ENCODE measurements around the gene HECW1. TPM values are rescaled to one million over a fixed set of nuclear protein-coding genes. Genes with fewer than 3 reads are reported as not detected.

Gene HECW1
- polyA plus RNA-seq, 1 donor (not counting 4 experiments of a cell fraction or from before 2014, with no cell fraction given), result not detected

DNA sequence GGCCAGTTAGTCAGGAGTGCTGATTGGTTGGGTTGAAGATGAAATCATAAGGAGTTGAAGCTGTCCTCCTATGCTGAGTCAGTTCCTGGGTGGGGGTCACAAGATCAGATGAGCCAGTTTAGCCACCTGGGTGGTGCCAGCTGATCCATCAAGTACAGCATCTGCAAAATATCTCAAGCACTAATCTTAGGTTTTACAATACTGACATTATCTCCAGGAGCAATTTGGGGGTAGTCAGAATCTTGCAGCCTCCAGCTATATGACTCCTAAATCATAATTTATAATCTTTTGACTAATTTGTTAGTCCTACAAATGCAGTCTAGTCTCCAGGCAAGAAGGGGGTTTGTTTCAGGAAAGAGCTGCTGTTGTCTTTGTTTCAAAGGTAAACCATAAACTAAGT lies 286.4 kb downstream of the HECW1 start:
- H2AFZ ChIP-seq (ENCODE audit: control insufficient read depth, low read length), result no peak overlapping the region
- dilution Hi-C loops (cut with MboI; ENCODE audit: extremely low pct_ligation_motif_present, low sequenced_read_pairs), result no loop called here
- no peak overlapping the region for H3K9ac ChIP-seq (ENCODE audit: control insufficient read depth, extremely low read depth, insufficient read depth, low read length)
- no peaks in the 10 kb centered on the region for H3K27me3 ChIP-seq (ENCODE audit: control insufficient read depth, extremely low read depth, insufficient read depth, low read length)
- H4K20me1 ChIP-seq (ENCODE audit: control insufficient read depth, extremely low read depth, insufficient read depth, low read length), result no peaks in the 10 kb centered on the region
- H3K4me2 ChIP-seq (ENCODE audit: control insufficient read depth, extremely low read depth, insufficient read depth, low read depth, low read length), result no peak overlapping the region
- H3K9me3 ChIP-seq (ENCODE audit: control insufficient read depth, low read depth, low read length), result no peaks in the 10 kb centered on the region
- H3K79me2 ChIP-seq (ENCODE audit: control insufficient read depth, insufficient read depth, low read length), result no peaks in the 10 kb centered on the region
- no peaks in the 10 kb centered on the region for H3K36me3 ChIP-seq (ENCODE audit: control insufficient read depth in 2 of 2, extremely low read depth in 1 of 2, insufficient read depth in 2 of 2, low read length in 2 of 2)
- TF ChIP-seq, protein P1, sequence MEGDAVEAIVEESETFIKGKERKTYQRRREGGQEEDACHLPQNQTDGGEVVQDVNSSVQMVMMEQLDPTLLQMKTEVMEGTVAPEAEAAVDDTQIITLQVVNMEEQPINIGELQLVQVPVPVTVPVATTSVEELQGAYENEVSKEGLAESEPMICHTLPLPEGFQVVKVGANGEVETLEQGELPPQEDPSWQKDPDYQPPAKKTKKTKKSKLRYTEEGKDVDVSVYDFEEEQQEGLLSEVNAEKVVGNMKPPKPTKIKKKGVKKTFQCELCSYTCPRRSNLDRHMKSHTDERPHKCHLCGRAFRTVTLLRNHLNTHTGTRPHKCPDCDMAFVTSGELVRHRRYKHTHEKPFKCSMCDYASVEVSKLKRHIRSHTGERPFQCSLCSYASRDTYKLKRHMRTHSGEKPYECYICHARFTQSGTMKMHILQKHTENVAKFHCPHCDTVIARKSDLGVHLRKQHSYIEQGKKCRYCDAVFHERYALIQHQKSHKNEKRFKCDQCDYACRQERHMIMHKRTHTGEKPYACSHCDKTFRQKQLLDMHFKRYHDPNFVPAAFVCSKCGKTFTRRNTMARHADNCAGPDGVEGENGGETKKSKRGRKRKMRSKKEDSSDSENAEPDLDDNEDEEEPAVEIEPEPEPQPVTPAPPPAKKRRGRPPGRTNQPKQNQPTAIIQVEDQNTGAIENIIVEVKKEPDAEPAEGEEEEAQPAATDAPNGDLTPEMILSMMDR (optimal IDR thresholded peaks at IDR 0.05 in 1 of 3, IDR thresholded peaks at IDR 0.05 in 1 of 3, conservative IDR thresholded peaks at IDR 0.05 in 1 of 3; ENCODE audit: extremely low read depth in 1 of 3, insufficient read depth in 2 of 3, low read length in 3 of 3), result no peak
- no peak for TF ChIP-seq EZH2 (IDR thresholded peaks at IDR 0.05; ENCODE audit: low read length)
- no peak overlapping the region for H3K27ac ChIP-seq (ENCODE audit: control insufficient read depth, insufficient read depth, low read length)
- DNase-seq (ENCODE audit: low read depth, low spot score) (no peak), FAIRE-seq (no peak)
- H3K4me3 ChIP-seq (ENCODE audit: control insufficient read depth in 2 of 3, extremely low read depth in 1 of 3, insufficient read depth in 2 of 3, low read depth in 1 of 3, low read length in 3 of 3), result no peak overlapping the region
- no peaks in the 10 kb centered on the region for H3K9me1 ChIP-seq (ENCODE audit: control insufficient read depth, extremely low read depth, insufficient read depth, low read length)
- H3K4me1 ChIP-seq (ENCODE audit: control insufficient read depth, extremely low read depth, insufficient read depth, low read length), result peaks cover 19% of the 10 kb centered on the region

DNA sequence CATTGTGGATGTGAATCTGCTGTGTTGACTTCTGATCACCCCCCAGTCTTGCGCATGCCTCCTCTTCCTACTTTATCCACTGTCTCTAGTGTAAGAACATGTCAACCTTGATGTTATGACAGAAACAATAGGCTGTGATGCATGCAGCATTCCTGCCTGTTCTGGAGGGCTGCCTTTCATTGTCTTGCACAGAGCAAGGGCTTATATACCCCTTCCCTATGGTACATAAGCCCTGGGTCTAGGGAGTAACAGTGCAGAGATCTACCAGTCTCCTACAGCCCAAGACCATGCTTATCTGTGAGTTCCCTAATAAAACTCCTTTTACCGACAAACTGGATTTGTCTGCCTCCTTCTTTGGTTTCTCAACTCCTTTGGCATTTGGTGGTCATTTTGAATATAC lies 293.5 kb downstream of the HECW1 start:
- no peak overlapping the region for H3K4me3 ChIP-seq (ENCODE audit: control insufficient read depth in 2 of 3, extremely low read depth in 1 of 3, insufficient read depth in 2 of 3, low read depth in 1 of 3, low read length in 3 of 3)
- H2AFZ ChIP-seq (ENCODE audit: control insufficient read depth, low read length), result no peak overlapping the region
- TF ChIP-seq, protein P1 (optimal IDR thresholded peaks at IDR 0.05 in 1 of 3, IDR thresholded peaks at IDR 0.05 in 1 of 3, conservative IDR thresholded peaks at IDR 0.05 in 1 of 3; ENCODE audit: extremely low read depth in 1 of 3, insufficient read depth in 2 of 3, low read length in 3 of 3), result no peak
- TF ChIP-seq EZH2 (IDR thresholded peaks at IDR 0.05; ENCODE audit: low read length), result no peak
- no peak overlapping the region for H3K4me2 ChIP-seq (ENCODE audit: control insufficient read depth, extremely low read depth, insufficient read depth, low read depth, low read length)
- H3K4me1 ChIP-seq (ENCODE audit: control insufficient read depth, extremely low read depth, insufficient read depth, low read length), result no peaks in the 10 kb centered on the region
- DNase-seq (ENCODE audit: low read depth, low spot score), result no peak
- no peaks in the 10 kb centered on the region for H3K9me3 ChIP-seq (ENCODE audit: control insufficient read depth, low read depth, low read length)
- FAIRE-seq, result no peak
- no peak overlapping the region for H3K9ac ChIP-seq (ENCODE audit: control insufficient read depth, extremely low read depth, insufficient read depth, low read length)
- no peaks in the 10 kb centered on the region for H3K9me1 ChIP-seq (ENCODE audit: control insufficient read depth, extremely low read depth, insufficient read depth, low read length)
- H3K79me2 ChIP-seq (ENCODE audit: control insufficient read depth, insufficient read depth, low read length), result no peaks in the 10 kb centered on the region
- no peaks in the 10 kb centered on the region for H3K27me3 ChIP-seq (ENCODE audit: control insufficient read depth, extremely low read depth, insufficient read depth, low read length)
- H3K27ac ChIP-seq (ENCODE audit: control insufficient read depth, insufficient read depth, low read length), result no peak overlapping the region
- no peaks in the 10 kb centered on the region for H4K20me1 ChIP-seq (ENCODE audit: control insufficient read depth, extremely low read depth, insufficient read depth, low read length)
- no peaks in the 10 kb centered on the region for H3K36me3 ChIP-seq (ENCODE audit: control insufficient read depth in 2 of 2, extremely low read depth in 1 of 2, insufficient read depth in 2 of 2, low read length in 2 of 2)
- dilution Hi-C loops (cut with MboI; ENCODE audit: extremely low pct_ligation_motif_present, low sequenced_read_pairs), result no loop called here

Data from keratinocyte (primary cell).